ENCODE data around the gene SPTLC3. TPM values are rescaled to one million over a fixed set of nuclear protein-coding genes. Genes with fewer than 3 reads are reported as not detected.

Gene SPTLC3
- total RNA-seq, 1 experiment from 2014 or later, result 18.4 TPM

DNA sequence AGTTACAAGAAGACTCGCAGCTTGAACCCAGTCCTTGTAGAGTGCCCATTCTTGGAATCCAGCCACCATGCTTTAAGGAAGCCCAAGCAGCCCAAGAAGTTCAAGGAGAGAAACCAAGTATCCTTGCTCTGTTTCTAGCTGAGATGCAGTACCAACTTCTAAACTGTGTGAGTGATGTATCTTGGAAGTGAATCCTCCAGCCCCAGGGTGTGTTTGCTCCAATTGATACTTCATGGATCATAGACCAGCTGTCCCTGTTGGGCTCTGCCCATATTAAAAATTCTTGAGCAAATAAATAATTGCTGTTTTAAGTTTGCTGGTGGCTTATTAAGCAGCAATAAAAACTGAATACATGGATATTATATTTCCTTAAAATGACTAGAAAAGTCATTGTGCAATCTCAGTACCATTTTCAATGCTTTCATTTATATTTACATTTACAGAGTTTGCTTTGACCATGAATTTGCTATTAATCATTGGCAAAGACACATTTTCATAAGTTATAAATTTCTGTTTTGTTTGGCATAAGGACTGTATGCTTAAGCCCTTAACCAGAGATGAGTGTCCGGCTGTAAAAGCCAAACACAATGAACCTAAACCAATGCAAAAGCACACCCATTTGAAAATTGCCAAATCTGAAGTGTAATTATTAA lies 9.2 kb downstream of the SPTLC3 start:
- Histone ChIP-seq H3K27me3 (no peaks in the 10 kb centered on the region), H3K36me3 (no peaks in the 10 kb centered on the region), H3K4me3 (no peak overlapping the region), H3K9me3 (peaks cover 14% of the 10 kb centered on the region)
- peak; percentile 81 for DNase-seq

GRCh38 chr20:13021205-13021970 lies 12.6 kb downstream of the SPTLC3 start:
- H3K36me3 ChIP-seq, result no peaks in the 10 kb centered on the region
- H3K9me3 ChIP-seq, result peaks cover 14% of the 10 kb centered on the region
- no peaks in the 10 kb centered on the region for H3K27me3 ChIP-seq
- DNase-seq, result no peak
- no peak overlapping the region for H3K4me3 ChIP-seq

DNA sequence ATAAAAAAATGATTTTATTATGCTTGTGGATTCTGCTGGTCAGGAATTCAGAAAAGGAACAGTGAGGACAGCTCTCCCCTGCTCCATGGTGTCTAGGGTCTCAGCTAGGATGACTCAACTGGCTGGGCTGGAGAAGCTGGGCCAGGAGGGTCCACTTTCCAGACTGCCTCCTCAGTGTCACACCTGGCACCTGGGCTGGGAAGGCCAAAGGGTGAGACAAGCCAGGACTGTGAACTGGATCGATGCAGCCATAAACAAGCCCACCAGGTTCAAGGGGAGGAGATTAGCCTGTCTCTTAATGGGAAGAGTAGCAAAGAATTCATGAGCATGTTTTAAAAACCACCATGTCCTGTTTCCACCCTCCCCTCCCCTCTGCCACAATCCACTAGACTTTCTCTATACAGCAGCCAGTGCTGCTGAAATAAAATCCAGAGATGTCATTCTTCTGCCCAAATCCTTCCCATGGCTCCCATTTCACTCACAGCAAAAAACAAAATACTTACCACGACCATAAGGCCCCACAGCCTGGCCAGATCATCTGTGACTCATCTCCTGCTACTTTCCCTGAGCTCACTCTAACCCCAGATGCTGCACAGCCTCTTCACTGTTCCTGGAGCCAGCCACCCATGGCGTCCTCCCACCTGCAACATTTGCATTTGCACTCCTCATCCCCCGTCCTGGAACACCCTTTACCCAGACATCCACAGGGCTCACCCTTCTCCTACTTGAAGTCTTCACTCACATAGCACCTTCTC lies 13.8 kb downstream of the SPTLC3 start:
- Histone ChIP-seq H3K27me3 (no peaks in the 10 kb centered on the region), H3K4me3 (no peak overlapping the region), H3K36me3 (no peaks in the 10 kb centered on the region), H3K9me3 (peaks cover 14% of the 10 kb centered on the region)
- DNase-seq, result peak; percentile 83

DNA sequence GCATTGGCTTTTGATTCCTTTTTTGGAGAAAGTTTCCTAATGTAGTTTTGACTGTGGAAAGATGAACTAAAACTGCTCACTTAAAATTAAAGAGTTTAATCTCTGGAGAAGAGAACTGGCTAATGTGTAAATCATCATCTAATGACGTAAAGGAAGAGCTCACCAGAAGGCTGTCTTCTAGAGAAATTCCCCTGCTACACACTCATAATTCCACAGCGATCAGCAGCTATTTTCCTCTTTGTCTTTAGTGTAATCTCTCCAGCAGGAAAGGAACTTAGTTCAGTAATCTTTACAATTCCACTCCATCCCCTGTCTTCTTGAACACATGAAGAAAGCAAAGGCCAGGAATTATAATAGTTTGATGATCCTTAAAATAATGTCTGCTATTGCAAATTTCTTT lies 15.8 kb downstream of the SPTLC3 start:
- H3K36me3 ChIP-seq, result no peaks in the 10 kb centered on the region
- no peak for DNase-seq
- H3K27me3 ChIP-seq, result no peaks in the 10 kb centered on the region
- H3K9me3 ChIP-seq, result peaks cover 14% of the 10 kb centered on the region
- H3K4me3 ChIP-seq, result no peak overlapping the region

- Histone ChIP-seq H3K9me3 (peaks cover 14% of the 10 kb centered on the region), H3K36me3 (no peaks in the 10 kb centered on the region), H3K4me3 (no peak overlapping the region), H3K27me3 (no peaks in the 10 kb centered on the region)
- no peak for DNase-seq
Observed at GRCh38 chr20:13025181-13025580, 16.4 kb downstream of the SPTLC3 start.

DNA sequence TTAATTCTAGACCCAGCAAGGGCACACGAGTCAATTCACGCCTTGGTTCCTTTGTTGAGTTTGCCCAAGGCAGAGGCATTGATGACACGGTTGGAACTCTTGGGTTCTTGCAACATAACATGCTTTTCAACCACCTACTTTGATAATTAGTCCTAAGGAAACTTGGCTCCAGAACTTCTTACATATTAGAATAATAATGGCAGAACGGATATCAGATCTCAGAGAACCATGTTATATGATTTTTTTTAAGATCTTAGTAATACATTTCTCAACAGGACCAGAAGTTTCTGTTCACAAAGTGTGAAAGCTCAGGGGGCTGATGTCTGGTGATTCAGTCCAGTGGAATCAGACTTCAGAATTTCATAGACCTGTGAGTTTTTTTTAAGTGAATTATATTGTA lies 19.2 kb downstream of the SPTLC3 start:
- no peak overlapping the region for H3K4me3 ChIP-seq
- no peaks in the 10 kb centered on the region; the same call in 1 of the 2 replicates for H3K9me3 ChIP-seq
- no peak for DNase-seq
- H3K36me3 ChIP-seq, result no peaks in the 10 kb centered on the region
- H3K27me3 ChIP-seq, result no peaks in the 10 kb centered on the region

DNA sequence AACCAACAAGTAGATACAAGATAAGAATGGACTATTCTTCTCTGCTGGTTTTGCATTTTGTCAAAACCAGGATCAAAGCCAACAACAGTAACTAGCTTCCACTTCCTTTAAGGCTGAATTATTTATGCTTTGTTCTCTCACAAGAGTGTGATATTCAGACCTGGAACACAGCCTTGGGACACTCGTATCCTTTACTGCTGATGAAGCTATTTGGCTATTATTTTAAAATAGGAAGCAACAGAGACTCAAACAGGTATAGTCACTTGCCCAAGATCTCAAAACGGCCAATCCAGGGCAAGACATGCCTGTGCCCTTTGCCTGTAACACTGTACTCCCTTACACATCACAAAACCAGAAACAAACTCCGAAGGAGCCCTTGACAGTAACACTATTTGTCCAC lies 19.9 kb downstream of the SPTLC3 start:
- Histone ChIP-seq H3K4me3 (no peak overlapping the region), H3K9me3 (no peaks in the 10 kb centered on the region; the same call in 1 of the 2 replicates), H3K27me3 (no peaks in the 10 kb centered on the region), H3K36me3 (no peaks in the 10 kb centered on the region)
- no peak for DNase-seq

- Histone ChIP-seq H3K36me3 (no peaks in the 10 kb centered on the region), H3K27me3 (no peaks in the 10 kb centered on the region), H3K9me3 (no peaks in the 10 kb centered on the region; the same call in 1 of the 2 replicates), H3K4me3 (no peak overlapping the region)
- DNase-seq, result peak; percentile 96
Observed at GRCh38 chr20:13029687-13030375, 21.1 kb downstream of the SPTLC3 start.

GRCh38 chr20:13031751-13032150 lies 23.0 kb downstream of the SPTLC3 start:
- no peaks in the 10 kb centered on the region; the same call in 1 of the 2 replicates for H3K9me3 ChIP-seq
- no peaks in the 10 kb centered on the region for H3K36me3 ChIP-seq
- H3K4me3 ChIP-seq, result no peak overlapping the region
- no peaks in the 10 kb centered on the region for H3K27me3 ChIP-seq
- DNase-seq, result no peak

- H3K27me3 ChIP-seq, result no peaks in the 10 kb centered on the region
- no peaks in the 10 kb centered on the region for H3K36me3 ChIP-seq
- DNase-seq, result no peak
- H3K4me3 ChIP-seq, result no peak overlapping the region
- H3K9me3 ChIP-seq, result no peaks in the 10 kb centered on the region
Observed at GRCh38 chr20:13034115-13034514, 25.3 kb downstream of the SPTLC3 start.

DNA sequence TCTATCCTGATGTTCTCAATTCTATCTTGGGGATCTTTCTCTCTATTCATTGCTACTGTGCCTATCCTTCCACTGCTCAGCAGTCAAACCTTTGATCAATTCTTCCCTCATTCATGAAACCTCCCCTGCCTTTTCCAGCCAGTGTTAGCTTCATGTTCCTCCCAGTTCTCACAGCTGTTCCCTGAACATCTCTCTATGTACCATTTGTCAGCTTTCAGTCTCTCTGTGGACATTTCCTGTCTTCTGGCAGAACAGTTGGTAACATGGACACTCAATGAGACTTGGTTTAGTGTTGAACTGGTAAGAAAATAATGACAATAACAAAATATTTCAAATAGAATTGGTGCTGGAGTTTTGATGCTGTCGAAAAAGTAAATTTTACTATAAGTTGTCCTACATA lies 26.2 kb downstream of the SPTLC3 start:
- H3K27me3 ChIP-seq, result no peaks in the 10 kb centered on the region
- H3K9me3 ChIP-seq, result no peaks in the 10 kb centered on the region
- DNase-seq, result no peak
- H3K4me3 ChIP-seq, result no peak overlapping the region
- H3K36me3 ChIP-seq, result no peaks in the 10 kb centered on the region

GRCh38 chr20:13035399-13036152 lies 26.8 kb downstream of the SPTLC3 start:
- no peak for DNase-seq
- Histone ChIP-seq H3K9me3 (no peaks in the 10 kb centered on the region), H3K27me3 (no peaks in the 10 kb centered on the region), H3K4me3 (no peak overlapping the region), H3K36me3 (no peaks in the 10 kb centered on the region)

DNA sequence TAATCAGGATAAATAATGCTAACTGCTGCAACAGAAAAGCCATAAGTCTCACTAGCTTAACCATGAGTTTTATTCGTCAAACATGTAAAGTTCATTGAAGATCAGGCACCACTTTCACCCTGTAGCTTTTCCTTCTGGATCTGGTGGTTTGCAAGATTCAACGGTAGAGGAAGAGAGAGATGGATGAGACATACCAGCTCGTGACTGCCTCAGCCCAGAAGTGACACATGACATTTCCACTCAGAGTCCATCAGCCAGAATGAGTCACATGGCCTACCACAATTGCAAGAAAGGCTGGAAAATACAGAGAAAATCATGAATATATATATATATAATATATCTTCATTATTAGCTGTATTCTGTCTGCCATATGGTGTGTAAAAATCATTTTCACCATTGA lies 29.0 kb downstream of the SPTLC3 start:
- H3K27me3 ChIP-seq, result no peaks in the 10 kb centered on the region
- H3K9me3 ChIP-seq, result no peaks in the 10 kb centered on the region
- H3K36me3 ChIP-seq, result no peaks in the 10 kb centered on the region
- no peak for DNase-seq
- no peak overlapping the region for H3K4me3 ChIP-seq

DNA sequence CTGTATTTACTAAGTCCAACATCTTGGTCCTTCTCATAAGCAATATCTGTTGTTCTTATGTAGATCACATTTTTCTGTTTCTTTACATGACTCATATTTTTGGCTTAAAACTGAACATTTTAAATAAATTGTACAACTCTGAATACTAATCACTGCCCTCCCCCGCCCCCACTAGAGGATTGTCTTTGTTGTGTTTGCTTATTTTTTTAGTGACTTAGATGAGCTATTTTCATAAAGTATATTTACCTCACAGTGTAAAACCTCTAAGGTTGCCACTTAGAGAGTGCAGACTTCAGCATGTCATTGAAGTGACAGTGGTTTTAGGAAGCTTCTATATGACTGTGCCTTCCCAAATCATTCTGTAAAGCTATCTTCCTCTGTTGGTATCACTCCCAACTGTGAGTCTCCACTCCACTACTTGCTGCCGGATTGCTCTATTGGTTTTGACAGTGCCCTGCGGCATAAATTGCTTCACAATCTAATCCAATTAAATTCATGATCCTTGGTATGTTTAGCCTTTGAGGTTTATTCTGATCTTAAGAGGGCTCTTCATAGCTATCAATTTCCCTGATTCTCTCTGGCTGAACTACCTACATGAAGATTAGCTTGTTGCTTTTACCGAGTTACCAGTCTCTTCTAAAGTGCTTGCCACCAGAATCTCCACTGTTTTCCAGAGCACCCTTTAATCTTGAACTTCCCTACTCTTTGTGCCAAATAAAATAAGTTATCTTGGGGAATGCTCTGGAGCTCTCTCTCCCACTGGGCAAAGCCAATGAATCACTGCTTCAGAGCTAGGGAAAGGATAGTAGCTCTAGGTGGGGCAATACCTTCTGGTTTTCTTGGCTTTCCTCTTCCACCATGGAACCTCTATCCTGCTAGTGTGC lies 33.0 kb downstream of the SPTLC3 start:
- Histone ChIP-seq H3K9me3 (no peaks in the 10 kb centered on the region), H3K36me3 (no peaks in the 10 kb centered on the region), H3K4me3 (no peak overlapping the region), H3K27me3 (no peaks in the 10 kb centered on the region)
- DNase-seq, result peak; percentile 68

DNA sequence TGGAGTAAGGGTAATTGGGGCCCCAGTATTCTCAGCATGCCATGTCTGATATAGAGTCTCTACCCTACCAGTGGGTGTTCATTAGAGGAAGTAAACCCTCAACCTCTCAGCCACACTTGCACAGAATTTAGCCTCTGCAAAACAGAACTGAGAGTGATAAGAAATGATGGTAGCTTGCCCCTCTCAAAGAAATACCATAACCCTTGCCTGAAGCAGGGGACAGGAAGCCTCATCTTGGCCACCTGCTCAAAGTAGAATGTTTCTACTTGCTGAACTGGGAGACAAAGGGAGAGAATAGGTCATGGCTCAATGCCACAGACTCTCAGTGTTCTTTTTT lies 33.7 kb downstream of the SPTLC3 start:
- H3K4me3 ChIP-seq, result no peak overlapping the region
- no peaks in the 10 kb centered on the region for H3K9me3 ChIP-seq
- no peaks in the 10 kb centered on the region for H3K27me3 ChIP-seq
- DNase-seq, result no peak
- no peaks in the 10 kb centered on the region for H3K36me3 ChIP-seq
